ENCODE measurements around the gene FTO. TPM values are rescaled to one million over a fixed set of nuclear protein-coding genes. Genes with fewer than 3 reads are reported as not detected.

Gene FTO
- total RNA-seq, 4 donors from 2014 or later = 64.4 to 116 (median 71.3) TPM

GRCh38 chr16:53925526-53925925, 221.6 kb downstream of the FTO start:
- no peak for DNase-seq (ENCODE audit: low spot score in 2 of 2)
- TF ChIP-seq CTCF (IDR thresholded peaks at IDR 0.05) = no peak
- TF ChIP-seq POLR2A (IDR thresholded peaks at IDR 0.05) = no peak
- TF ChIP-seq EP300 (IDR thresholded peaks at IDR 0.05) = no peak
- TF ChIP-seq POLR2AphosphoS5 (IDR thresholded peaks at IDR 0.05) = no peak
- H3K4me1 ChIP-seq = no peaks in the 10 kb centered on the region
- no peaks in the 10 kb centered on the region for H3K9me3 ChIP-seq
- WGBS = 82% methylated on average over 3 of the region's 3 CpGs
- no peak overlapping the region for H3K4me3 ChIP-seq
- no peaks in the 10 kb centered on the region for H3K27me3 ChIP-seq
- no peaks in the 10 kb centered on the region for H3K36me3 ChIP-seq
- H3K27ac ChIP-seq = no peak overlapping the region

GRCh38 chr16:53926209-53926608, 222.3 kb downstream of the FTO start:
- DNase-seq (ENCODE audit: low spot score in 2 of 2) = no peak
- Histone ChIP-seq H3K27me3 (no peaks in the 10 kb centered on the region), H3K27ac (no peak overlapping the region), H3K4me1 (no peaks in the 10 kb centered on the region), H3K9me3 (no peaks in the 10 kb centered on the region), H3K36me3 (no peaks in the 10 kb centered on the region), H3K4me3 (no peak overlapping the region)
- TF ChIP-seq POLR2AphosphoS5 (IDR thresholded peaks at IDR 0.05) (no peak), CTCF (IDR thresholded peaks at IDR 0.05) (no peak), EP300 (IDR thresholded peaks at IDR 0.05) (no peak), POLR2A (IDR thresholded peaks at IDR 0.05) (no peak)
- 92% methylated on average over 4 of the region's 4 CpGs for WGBS

GRCh38 chr16:53932975-53933374, 229.0 kb downstream of the FTO start:
- Histone ChIP-seq H3K4me1 (no peaks in the 10 kb centered on the region), H3K27ac (no peak overlapping the region), H3K27me3 (no peaks in the 10 kb centered on the region), H3K36me3 (peaks cover 22% of the 10 kb centered on the region), H3K9me3 (no peaks in the 10 kb centered on the region), H3K4me3 (no peak overlapping the region)
- WGBS = 98% methylated on average over 2 of the region's 2 CpGs
- DNase-seq (ENCODE audit: low spot score in 2 of 2) = no peak
- TF ChIP-seq EP300 (IDR thresholded peaks at IDR 0.05) = no peak
- TF ChIP-seq POLR2A (IDR thresholded peaks at IDR 0.05) = no peak
- no peak for TF ChIP-seq CTCF (IDR thresholded peaks at IDR 0.05)
- TF ChIP-seq POLR2AphosphoS5 (IDR thresholded peaks at IDR 0.05) = no peak

GRCh38 chr16:53933407-53933806, 229.5 kb downstream of the FTO start:
- DNase-seq (ENCODE audit: low spot score in 2 of 2) = no peak
- WGBS = 73% methylated on average over 3 of the region's 3 CpGs
- H3K4me3 ChIP-seq = no peak overlapping the region

GRCh38 chr16:53936052-53936451, 232.1 kb downstream of the FTO start:
- no peaks in the 10 kb centered on the region for H3K4me1 ChIP-seq
- WGBS = 94% methylated on average over 2 of the region's 2 CpGs
- no peaks in the 10 kb centered on the region for H3K27me3 ChIP-seq
- H3K9me3 ChIP-seq = no peaks in the 10 kb centered on the region
- no peak overlapping the region for H3K4me3 ChIP-seq
- H3K36me3 ChIP-seq = peaks cover 22% of the 10 kb centered on the region
- DNase-seq (ENCODE audit: low spot score in 2 of 2) = no peak
- H3K27ac ChIP-seq = no peak overlapping the region
- TF ChIP-seq EP300 (IDR thresholded peaks at IDR 0.05) (no peak), POLR2A (IDR thresholded peaks at IDR 0.05) (no peak), POLR2AphosphoS5 (IDR thresholded peaks at IDR 0.05) (no peak), CTCF (IDR thresholded peaks at IDR 0.05) (no peak)

More at GRCh38 chr16:53933407-53933806, 229.5 kb downstream of the FTO start:
- Histone ChIP-seq H3K27ac (no peak overlapping the region), H3K27me3 (no peaks in the 10 kb centered on the region), H3K9me3 (no peaks in the 10 kb centered on the region), H3K4me1 (no peaks in the 10 kb centered on the region), H3K36me3 (peaks cover 22% of the 10 kb centered on the region)
- TF ChIP-seq CTCF (IDR thresholded peaks at IDR 0.05) = no peak
- TF ChIP-seq POLR2A (IDR thresholded peaks at IDR 0.05) = no peak
- TF ChIP-seq POLR2AphosphoS5 (IDR thresholded peaks at IDR 0.05) = no peak
- TF ChIP-seq EP300 (IDR thresholded peaks at IDR 0.05) = no peak
